Loucy (cell line): ENCODE results near the gene GALNT3.

ENCODE experiments used
- EZH2phosphoT487 ChIP-seq: fragments of 200-600 bp; IDR thresholded peaks from 2 replicates; pipeline ENCODE4 v1.6.1; 2018; ENCODE audit warnings: antibody characterized with exemption, mild to moderate bottlenecking, moderate library complexity, borderline replicate concordance
- TF ChIP-seq, protein P1 (sequence below): fragments of 200-600 bp; sonication (generic); conservative IDR thresholded peaks from 2 replicates; pipeline ENCODE4 v1.5.1; 2014; ENCODE audit warnings: mild to moderate bottlenecking, antibody characterized with exemption, low read length

- TF ChIP-seq, protein P1, sequence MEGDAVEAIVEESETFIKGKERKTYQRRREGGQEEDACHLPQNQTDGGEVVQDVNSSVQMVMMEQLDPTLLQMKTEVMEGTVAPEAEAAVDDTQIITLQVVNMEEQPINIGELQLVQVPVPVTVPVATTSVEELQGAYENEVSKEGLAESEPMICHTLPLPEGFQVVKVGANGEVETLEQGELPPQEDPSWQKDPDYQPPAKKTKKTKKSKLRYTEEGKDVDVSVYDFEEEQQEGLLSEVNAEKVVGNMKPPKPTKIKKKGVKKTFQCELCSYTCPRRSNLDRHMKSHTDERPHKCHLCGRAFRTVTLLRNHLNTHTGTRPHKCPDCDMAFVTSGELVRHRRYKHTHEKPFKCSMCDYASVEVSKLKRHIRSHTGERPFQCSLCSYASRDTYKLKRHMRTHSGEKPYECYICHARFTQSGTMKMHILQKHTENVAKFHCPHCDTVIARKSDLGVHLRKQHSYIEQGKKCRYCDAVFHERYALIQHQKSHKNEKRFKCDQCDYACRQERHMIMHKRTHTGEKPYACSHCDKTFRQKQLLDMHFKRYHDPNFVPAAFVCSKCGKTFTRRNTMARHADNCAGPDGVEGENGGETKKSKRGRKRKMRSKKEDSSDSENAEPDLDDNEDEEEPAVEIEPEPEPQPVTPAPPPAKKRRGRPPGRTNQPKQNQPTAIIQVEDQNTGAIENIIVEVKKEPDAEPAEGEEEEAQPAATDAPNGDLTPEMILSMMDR = no peak
- TF ChIP-seq EZH2phosphoT487 = no peak
These were observed 15.9 kb downstream of the GALNT3 start for GRCh38 chr2:165778187-165778556.
